ENCODE data around the gene DEXI. TPM values are rescaled to one million over a fixed set of nuclear protein-coding genes. Genes with fewer than 3 reads are reported as not detected.
A peak's percentile ranks its signal among the peaks of the same experiment; 100 is the strongest.

Gene DEXI
- total and polyA plus RNA-seq, 2 of the 13 experiments (the other 11 are each of a cell fraction or from before 2014, with no cell fraction given) = 51.5 to 70.4 TPM

DNA sequence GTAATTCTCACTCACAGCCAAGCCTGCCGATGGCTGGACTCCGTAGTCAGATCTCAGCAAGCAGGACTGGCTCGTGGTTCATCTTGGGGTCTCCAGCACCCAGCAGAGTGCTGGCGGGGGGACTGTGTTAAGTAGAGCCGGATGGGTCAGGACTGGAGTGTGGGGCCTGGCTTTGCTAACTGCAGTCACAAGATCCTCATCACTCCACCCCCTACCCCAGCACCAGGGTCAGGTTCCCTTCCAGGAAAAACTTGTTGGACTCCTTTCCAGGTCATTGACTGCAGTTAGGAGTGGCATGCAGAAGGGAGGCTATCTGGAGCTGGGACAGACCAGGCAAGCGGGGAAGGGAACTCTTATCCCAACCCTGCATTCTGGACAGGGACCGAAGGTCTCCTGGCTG lies 59.3 kb downstream of the DEXI start (continued):
- no peak for TF ChIP-seq ZIK1 (CRISPR knock-in tag; IDR thresholded peaks at IDR 0.05; ENCODE audit: borderline replicate concordance, low read depth)

DNA sequence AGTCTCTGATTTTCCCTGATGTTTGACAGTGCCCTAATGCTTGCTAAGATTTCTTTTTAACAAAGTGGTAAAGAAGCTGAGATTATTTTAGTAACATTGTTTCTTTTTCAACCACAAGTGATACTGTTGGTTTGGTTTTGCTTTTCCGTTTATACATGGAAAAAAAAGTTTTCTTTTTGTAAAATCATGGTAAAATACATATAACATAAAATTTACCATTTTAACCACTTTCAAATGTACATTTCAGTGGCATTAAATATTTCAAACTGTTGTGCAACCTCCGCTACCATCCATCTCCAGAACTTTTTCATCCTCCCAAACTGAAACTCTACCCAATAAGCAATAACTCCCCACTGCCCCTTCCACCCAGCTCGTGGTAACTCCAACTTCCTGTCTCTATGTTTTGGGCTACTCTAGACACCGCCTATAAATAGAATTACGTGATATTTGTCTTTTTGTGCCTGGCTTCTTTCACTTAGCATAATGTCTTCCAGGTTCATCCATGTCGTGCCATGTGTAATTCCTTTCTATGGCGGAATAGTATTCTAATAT lies 60.7 kb downstream of the DEXI start:
- in situ Hi-C loops (cut with HindIII; ENCODE audit: extremely low pct_ligation_motif_present, low pct_unique_long_range_greater_than_20kb) (no loop called here), intact Hi-C loops (cut with micrococcal nuclease; ENCODE audit: unreplicated experiment) (no loop called here)
- Histone ChIP-seq H2AFZ (ENCODE audit: low read length) (no peak overlapping the region), H3K4me2 (ENCODE audit: low read depth, low read length) (no peak overlapping the region), H4K20me1 (ENCODE audit: insufficient read depth, low read length) (no peaks in the 10 kb centered on the region), H3K4me3 (replicated peaks in 1 of 3; ENCODE audit: insufficient read depth in 1 of 3, low read depth in 2 of 3, low read length in 3 of 3) (no peak overlapping the region), H3K79me2 (ENCODE audit: insufficient read depth, low read length) (no peaks in the 10 kb centered on the region), H3K9me3 (ENCODE audit: low read length) (no peaks in the 10 kb centered on the region), H3K9ac (ENCODE audit: insufficient read depth, low read depth, low read length) (no peak overlapping the region), H3K4me1 (ENCODE audit: insufficient read depth, low read length) (no peaks in the 10 kb centered on the region), H3K36me3 (replicated peaks in 1 of 2; ENCODE audit: control insufficient read depth in 1 of 2, insufficient read depth in 2 of 2, low read length in 2 of 2) (no peaks in the 10 kb centered on the region), H3K27ac (ENCODE audit: extremely low read length, insufficient read depth, low read length) (no peak overlapping the region), H3K27me3 (ENCODE audit: control insufficient read depth in 1 of 2, insufficient read depth in 2 of 2, low read length in 2 of 2) (peaks cover 8 to 37% of the 10 kb centered on the region in 2 experiments; a peak in 4 of 5 replicates)
- CTCF ChIA-PET (ENCODE audit: low intra/inter-chr PET ratio, low total read pairs) = no interaction called here
- DNase-seq (ENCODE audit: low spot score) = no peak
- 35% methylated on average over 7 of the region's 7 CpGs for WGBS (ENCODE audit: low lambda C conversion rate)
- TF ChIP-seq ESRRA (CRISPR knock-in tag; IDR thresholded peaks at IDR 0.05; ENCODE audit: low read depth) = no peak
- no peak for TF ChIP-seq ZNF83 (CRISPR knock-in tag; IDR thresholded peaks at IDR 0.05; ENCODE audit: borderline replicate concordance)
- no peak for TF ChIP-seq ZNF530 (CRISPR knock-in tag; IDR thresholded peaks at IDR 0.05; ENCODE audit: low read depth)
- TF ChIP-seq NFE2 (CRISPR knock-in tag; IDR thresholded peaks at IDR 0.05) = no peak
- peak; percentile 40; the same call in 1 of the 2 replicates for TF ChIP-seq CEBPB (IDR thresholded peaks at IDR 0.05; ENCODE audit: borderline replicate concordance, low read depth, low read length)
- TF ChIP-seq HDAC2 (CRISPR knock-in tag; IDR thresholded peaks at IDR 0.05) = no peak
- TF ChIP-seq ZNF326 (CRISPR knock-in tag; IDR thresholded peaks at IDR 0.05; ENCODE audit: borderline replicate concordance) = no peak
- TF ChIP-seq ZMYM3 (CRISPR knock-in tag; IDR thresholded peaks at IDR 0.05) = no peak
- FAIRE-seq = no peak
- no peak for ATAC-seq
- no TSS peak for BruUV-seq (replicated peaks)
- POLR2A ChIA-PET = no interaction called here
